Spleen (tissue), 11 donors: ENCODE results near the gene PTP4A2. TPM values are rescaled to one million over a fixed set of nuclear protein-coding genes. Genes with fewer than 3 reads are reported as not detected.
A peak's percentile ranks its signal among the peaks of the same experiment; 100 is the strongest.

ENCODE experiments used
- DNase-seq: peaks from one replicate; pipeline ENCODE4 v3.0.0-alpha.2; 2020
- H3K27ac ChIP-seq, 8 donors: fragments of 200-600 bp; sonication (generic) in 7 of 8; 1 replicate in 4 of 8; 2 replicates in 4 of 8; pipeline versions ENCODE4 v1.5.0 to v1.8.0; 2016 to 2021; ENCODE audit warnings: inconsistent platforms in 4 of 8, mild to moderate bottlenecking in 4 of 8, moderate library complexity in 1 of 8
- H3K27me3 ChIP-seq, 7 donors: fragments of 200-600 bp; sonication (generic) in 6 of 7; replicated peaks in 1 of 7; 1 replicate in 4 of 7; 2 replicates in 3 of 7; pipeline versions ENCODE4 v1.5.0 to v1.8.0; 2016 to 2021; ENCODE audit warnings: inconsistent platforms in 3 of 7, mild to moderate bottlenecking in 1 of 7
- H3K36me3 ChIP-seq, 6 donors: fragments of 200-600 bp; sonication (generic) in 5 of 6; 1 replicate in 4 of 6; 2 replicates in 2 of 6; pipeline versions ENCODE4 v1.5.0 to v1.8.0; 2016 to 2021; ENCODE audit warnings: inconsistent platforms in 2 of 6
- H3K4me1 ChIP-seq, 6 donors: fragments of 200-600 bp; sonication (generic) in 5 of 6; 1 replicate in 3 of 6; 2 replicates in 3 of 6; pipeline versions ENCODE4 v1.5.0 to v1.8.0; 2016 to 2021; ENCODE audit warnings: inconsistent platforms in 3 of 6
- H3K4me3 ChIP-seq, 8 donors: fragments of 200-600 bp; sonication (generic) in 7 of 8; 1 replicate in 4 of 8; 2 replicates in 4 of 8; pipeline versions ENCODE4 v1.5.0 to v1.8.0; 2016 to 2021; ENCODE audit warnings: inconsistent platforms in 4 of 8, mild to moderate bottlenecking in 4 of 8, moderate library complexity in 2 of 8
- H3K9me3 ChIP-seq, 8 donors: fragments of 200-600 bp; sonication (generic) in 7 of 8; 1 replicate in 4 of 8; 2 replicates in 4 of 8; pipeline versions ENCODE4 v1.5.0 to v1.8.0; 2016 to 2021; ENCODE audit warnings: inconsistent platforms in 4 of 8
- POLR2A ChIP-seq, 3 donors: fragments of 450-650 bp; IDR thresholded peaks; one replicate each; pipeline ENCODE4 v1.5.1; 2017; ENCODE audit warnings: antibody characterized with exemption in 3 of 3, mild to moderate bottlenecking in 1 of 3
- POLR2AphosphoS5 ChIP-seq, 3 donors: sonication (generic); formaldehyde crosslinking; IDR thresholded peaks; one replicate each; pipeline ENCODE4 v1.5.1; 2017; ENCODE audit warnings: antibody characterized with exemption in 3 of 3
- WGBS, 5 donors: extraction: QIAGEN DNeasy Blood & Tissue Kit in 3 of 5; methylation state at CpG; one replicate each; pipeline versions ENCODE4 v1.1.5 to v1.1.7; 2013 to 2018; 5-methylcytosine and 5-hydroxymethylcytosine counted together
- intact Hi-C: fragments of 100-400 bp; cut with DNase I; formaldehyde crosslinking; loops from one replicate; pipeline ENCODE4 v1.15.0; 2023; ENCODE audit warnings: low total_unique reads
- polyA plus RNA-seq, 3 donors: library from polyadenylated mRNA; stranded (reverse); fragments of 200-250 nt; gene quantifications; one replicate each; pipeline ENCODE4 v1.2.1, GENCODE V29; 2013
- total RNA-seq, 7 donors: library from RNA; depleted of rRNA in 3 of 7; stranded (reverse); fragments of >200 nt in 3 of 7; fragmentation: NEBNext Ultra II Directional in 4 of 7; extraction: Animal tissue kit (Norgen Biotek cat#: 25700) in 4 of 7; gene quantifications; one replicate each; pipeline versions ENCODE4 v1.1.0 to v1.2.1, GENCODE V29; 2016 to 2021
- TF ChIP-seq, protein P1 (sequence below), 11 experiments: fragments of 200-600 bp in 7 of 11; fragments of 450-650 bp in 4 of 11; sonication (generic) in 4 of 11; IDR thresholded peaks in 8 of 11; conservative IDR thresholded peaks in 3 of 11; 1 replicate in 7 of 11; 2 replicates in 4 of 11; pipeline versions ENCODE4 v1.4.0 to v1.8.0; 2016 to 2021; ENCODE audit warnings: antibody characterized with exemption in 11 of 11, inconsistent platforms in 4 of 11, mild to moderate bottlenecking in 1 of 11
- donor health status: healthy with polysubstance abuse.
- donor health status: DM: no; HTN: no; CAD: no; lungs with moderate emphysema.
- donor health status: DM: no; HTN: no; CAD: no.
- donor health status: Bipolar disorder and iron deficiency.
- donor health status: healthy.
- donor health status: DM: no; HTN: no; CAD: no.
- donor health status: DM: yes; HTN: yes; CAD: no.

Gene PTP4A2
- total and polyA plus RNA-seq, 10 donors = 72.9 to 300 (median 246) TPM

DNA sequence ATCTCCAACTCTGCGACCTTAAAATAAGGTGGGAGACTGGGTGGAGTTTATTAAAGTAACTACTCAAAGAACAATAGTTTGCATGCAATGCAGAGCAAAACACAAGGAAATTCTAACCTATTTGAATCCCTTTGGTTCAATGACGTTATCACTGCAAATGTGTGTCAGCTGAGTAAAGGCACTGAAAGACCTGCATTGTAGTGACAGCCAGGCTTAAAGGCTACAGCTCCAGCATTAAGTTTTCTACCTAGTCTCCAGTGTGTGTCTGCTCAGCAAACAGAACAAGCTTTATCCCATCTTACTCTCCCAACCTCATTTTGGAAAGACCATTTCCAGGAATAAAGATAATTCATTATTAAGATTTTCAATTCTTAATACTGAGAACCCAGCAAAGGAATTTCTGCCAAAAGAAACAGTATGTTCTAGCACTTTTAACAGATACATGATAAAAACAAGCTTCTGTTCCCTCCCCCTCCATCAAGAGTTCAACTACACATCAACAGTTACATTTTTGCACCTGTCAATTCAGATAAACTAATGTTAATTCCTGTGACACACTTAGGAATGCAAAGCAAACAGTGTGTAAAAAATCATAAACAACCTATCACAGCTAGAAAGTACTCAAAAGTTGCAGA, 14.2 kb downstream of the PTP4A2 start:
- Histone ChIP-seq H3K36me3 (peaks cover 0 to 8% (median 3%) of the 10 kb centered on the region in 6 donors), H3K4me3 (peak overlapping the region in 1 of 8 donors; percentile 33), H3K9me3 (peaks cover 0 to 5% (median 0%) of the 10 kb centered on the region in 8 donors), H3K27me3 (no peaks in the 10 kb centered on the region), H3K27ac (peak overlapping the region in 6 of 8 donors; percentile 17 to 99 (median 96)), H3K4me1 (peaks cover 64 to 96% (median 85%) of the 10 kb centered on the region in 6 donors)
- intact Hi-C loops = no loop called here
- no peak for TF ChIP-seq POLR2A (IDR thresholded peaks at IDR 0.05)
- TF ChIP-seq POLR2AphosphoS5 (IDR thresholded peaks at IDR 0.05) = no peak
- TF ChIP-seq, protein P1, sequence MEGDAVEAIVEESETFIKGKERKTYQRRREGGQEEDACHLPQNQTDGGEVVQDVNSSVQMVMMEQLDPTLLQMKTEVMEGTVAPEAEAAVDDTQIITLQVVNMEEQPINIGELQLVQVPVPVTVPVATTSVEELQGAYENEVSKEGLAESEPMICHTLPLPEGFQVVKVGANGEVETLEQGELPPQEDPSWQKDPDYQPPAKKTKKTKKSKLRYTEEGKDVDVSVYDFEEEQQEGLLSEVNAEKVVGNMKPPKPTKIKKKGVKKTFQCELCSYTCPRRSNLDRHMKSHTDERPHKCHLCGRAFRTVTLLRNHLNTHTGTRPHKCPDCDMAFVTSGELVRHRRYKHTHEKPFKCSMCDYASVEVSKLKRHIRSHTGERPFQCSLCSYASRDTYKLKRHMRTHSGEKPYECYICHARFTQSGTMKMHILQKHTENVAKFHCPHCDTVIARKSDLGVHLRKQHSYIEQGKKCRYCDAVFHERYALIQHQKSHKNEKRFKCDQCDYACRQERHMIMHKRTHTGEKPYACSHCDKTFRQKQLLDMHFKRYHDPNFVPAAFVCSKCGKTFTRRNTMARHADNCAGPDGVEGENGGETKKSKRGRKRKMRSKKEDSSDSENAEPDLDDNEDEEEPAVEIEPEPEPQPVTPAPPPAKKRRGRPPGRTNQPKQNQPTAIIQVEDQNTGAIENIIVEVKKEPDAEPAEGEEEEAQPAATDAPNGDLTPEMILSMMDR (IDR thresholded peaks at IDR 0.05 in 8 of 11, conservative IDR thresholded peaks at IDR 0.05 in 3 of 11) = no peak
- DNase-seq = no peak
- 57 to 74% (median 69%) methylated on average over 2 of the region's 2 CpGs for WGBS, 5 donors

DNA sequence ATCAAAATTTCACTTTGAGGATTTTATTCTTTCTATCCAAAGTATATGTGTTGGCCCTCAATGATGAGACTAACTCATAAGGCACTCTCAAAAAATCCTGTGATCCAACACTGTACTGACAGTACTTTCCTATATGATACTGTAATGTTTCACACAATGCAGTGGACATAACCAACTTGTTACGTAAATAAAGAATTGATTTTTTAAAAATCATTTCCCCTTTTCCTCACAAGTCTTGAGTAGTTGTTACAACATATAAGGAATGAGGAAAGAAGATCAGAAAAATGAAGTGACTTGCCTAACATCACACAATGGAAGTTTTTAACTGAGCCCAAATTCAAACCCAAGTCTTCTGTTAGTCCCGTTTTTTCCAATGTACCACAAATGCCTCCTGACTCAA, 17.2 kb downstream of the PTP4A2 start:
- 40 to 58% (median 51%) methylated on average over 2 of the region's 2 CpGs for WGBS, 5 donors

DNA sequence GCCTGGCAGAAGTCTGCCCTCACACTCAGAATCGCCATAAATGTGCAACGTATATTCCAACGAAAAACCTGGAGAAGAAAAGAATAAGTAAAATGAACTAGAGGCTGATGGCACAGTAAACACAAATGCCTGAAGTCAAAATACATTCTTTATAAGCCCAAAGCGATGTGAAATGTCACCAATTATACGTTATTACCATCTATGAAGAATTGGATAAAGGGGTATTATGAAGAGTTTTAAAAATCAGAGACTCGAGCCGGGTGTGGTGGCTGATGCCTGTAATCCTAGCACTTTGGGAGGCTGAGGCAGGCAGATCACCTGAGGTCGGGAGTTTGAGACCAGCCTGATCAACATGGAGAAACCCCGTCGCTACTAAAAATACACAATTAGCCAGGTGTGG, 18.6 kb downstream of the PTP4A2 start:
- Histone ChIP-seq H3K4me3 (no peak overlapping the region), H3K9me3 (peaks cover 0 to 5% (median 0%) of the 10 kb centered on the region in 8 donors), H3K4me1 (peaks cover 21 to 94% (median 46%) of the 10 kb centered on the region in 6 donors), H3K27me3 (no peaks in the 10 kb centered on the region), H3K36me3 (peaks cover 0 to 53% (median 33%) of the 10 kb centered on the region in 6 donors), H3K27ac (peak overlapping the region in 1 of 8 donors; percentile 81)
- intact Hi-C loops = no loop called here
- 90 to 94% (median 94%) methylated on average over 10 of the region's 10 CpGs for WGBS, 5 donors
- TF ChIP-seq, protein P1 (IDR thresholded peaks at IDR 0.05 in 8 of 11, conservative IDR thresholded peaks at IDR 0.05 in 3 of 11) = no peak
- no peak for TF ChIP-seq POLR2AphosphoS5 (IDR thresholded peaks at IDR 0.05)
- TF ChIP-seq POLR2A (IDR thresholded peaks at IDR 0.05) = no peak
- no peak for DNase-seq

More for the DNA sequence above, 17.2 kb downstream of the PTP4A2 start:
- Histone ChIP-seq H3K36me3 (peaks cover 0 to 39% (median 20%) of the 10 kb centered on the region in 6 donors), H3K27ac (peak overlapping the region in 6 of 8 donors; percentile 48 to 98 (median 68)), H3K27me3 (no peaks in the 10 kb centered on the region), H3K9me3 (peaks cover 0 to 5% (median 0%) of the 10 kb centered on the region in 8 donors), H3K4me3 (peak overlapping the region in 1 of 8 donors; percentile 6), H3K4me1 (peaks cover 34 to 94% (median 58%) of the 10 kb centered on the region in 6 donors)
- TF ChIP-seq POLR2AphosphoS5 (IDR thresholded peaks at IDR 0.05) (no peak), POLR2A (IDR thresholded peaks at IDR 0.05) (no peak)
- TF ChIP-seq, protein P1 (IDR thresholded peaks at IDR 0.05 in 8 of 11, conservative IDR thresholded peaks at IDR 0.05 in 3 of 11) = no peak
- intact Hi-C loops = no loop called here
- DNase-seq = no peak

DNA sequence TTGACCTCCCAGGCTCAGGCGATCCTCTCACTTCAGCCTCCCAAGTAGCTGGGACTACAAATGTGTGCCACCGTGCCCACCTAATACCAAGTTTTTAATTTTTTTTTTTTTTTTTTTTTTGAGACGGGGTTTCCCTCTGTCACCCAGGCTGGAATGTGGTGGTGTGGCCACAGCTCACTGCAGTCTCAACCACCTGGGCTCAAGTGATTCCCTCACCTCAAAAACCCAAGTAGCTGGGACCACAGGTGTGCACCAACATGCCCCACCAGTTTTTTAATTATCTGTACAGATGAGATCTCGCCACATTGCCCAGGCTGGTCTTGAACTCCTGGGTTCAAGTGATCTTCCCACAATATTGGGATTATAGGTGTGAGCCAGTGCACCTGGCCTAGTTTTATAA, 22.7 kb downstream of the PTP4A2 start:
- H3K36me3 ChIP-seq = peaks cover 0 to 94% (median 51%) of the 10 kb centered on the region in 6 donors
- H3K4me1 ChIP-seq = peaks cover 12 to 95% (median 40%) of the 10 kb centered on the region in 6 donors
- H3K4me3 ChIP-seq = no peak overlapping the region
- H3K27me3 ChIP-seq = no peaks in the 10 kb centered on the region
- WGBS, 5 donors = 76 to 89% (median 83%) methylated on average over 4 of the region's 4 CpGs
- intact Hi-C loops = no loop called here
- TF ChIP-seq POLR2A (IDR thresholded peaks at IDR 0.05) = no peak
- TF ChIP-seq, protein P1 (IDR thresholded peaks at IDR 0.05 in 8 of 11, conservative IDR thresholded peaks at IDR 0.05 in 3 of 11) = no peak
- TF ChIP-seq POLR2AphosphoS5 (IDR thresholded peaks at IDR 0.05) = no peak
- peaks cover 0 to 5% (median 0%) of the 10 kb centered on the region in 8 donors for H3K9me3 ChIP-seq
- no peak overlapping the region for H3K27ac ChIP-seq
- no peak for DNase-seq
